ENCODE measurements around the gene P2RX3. TPM values are rescaled to one million over a fixed set of nuclear protein-coding genes. Genes with fewer than 3 reads are reported as not detected.
"Not testable (repeated sequence)": the region's sequence is repeated elsewhere in the genome, so short reads cannot be mapped to it uniquely, and the experiment has no call there.

The P2RX3 gene
- not detected for total RNA-seq
- not detected for polyA plus RNA-seq
- long read RNA-seq, donor 1 = 0 reads
- long read RNA-seq, donor 2 = 0 reads

DNA sequence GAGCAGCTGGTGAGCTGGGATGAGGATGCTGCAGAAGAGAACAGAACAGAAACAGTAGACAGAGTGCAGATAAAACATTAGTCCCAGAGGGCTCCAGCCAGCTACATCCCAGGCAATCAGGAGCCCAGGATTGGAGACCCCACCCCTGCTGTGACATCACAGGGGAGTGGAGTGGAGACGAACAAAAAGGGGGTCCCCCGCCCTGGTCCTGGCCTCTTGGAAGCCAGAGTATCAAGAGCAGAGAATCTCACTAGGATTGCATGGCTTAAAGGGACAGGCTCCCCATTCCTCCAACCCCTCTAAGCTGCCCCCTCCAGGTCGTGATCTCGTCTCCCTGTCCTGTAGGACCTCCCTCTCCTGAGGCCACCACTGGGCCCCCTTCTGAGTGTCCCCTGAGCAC is at the start of gene P2RX3:
TSS of gene P2RX3 (plus strand) at position 211 of the 400 bp plus-strand sequence. CDS start 199 bp downstream, outside the sequence.
- no peaks in the 10 kb centered on the region for H3K9me3 ChIP-seq
- TF ChIP-seq, protein P1, sequence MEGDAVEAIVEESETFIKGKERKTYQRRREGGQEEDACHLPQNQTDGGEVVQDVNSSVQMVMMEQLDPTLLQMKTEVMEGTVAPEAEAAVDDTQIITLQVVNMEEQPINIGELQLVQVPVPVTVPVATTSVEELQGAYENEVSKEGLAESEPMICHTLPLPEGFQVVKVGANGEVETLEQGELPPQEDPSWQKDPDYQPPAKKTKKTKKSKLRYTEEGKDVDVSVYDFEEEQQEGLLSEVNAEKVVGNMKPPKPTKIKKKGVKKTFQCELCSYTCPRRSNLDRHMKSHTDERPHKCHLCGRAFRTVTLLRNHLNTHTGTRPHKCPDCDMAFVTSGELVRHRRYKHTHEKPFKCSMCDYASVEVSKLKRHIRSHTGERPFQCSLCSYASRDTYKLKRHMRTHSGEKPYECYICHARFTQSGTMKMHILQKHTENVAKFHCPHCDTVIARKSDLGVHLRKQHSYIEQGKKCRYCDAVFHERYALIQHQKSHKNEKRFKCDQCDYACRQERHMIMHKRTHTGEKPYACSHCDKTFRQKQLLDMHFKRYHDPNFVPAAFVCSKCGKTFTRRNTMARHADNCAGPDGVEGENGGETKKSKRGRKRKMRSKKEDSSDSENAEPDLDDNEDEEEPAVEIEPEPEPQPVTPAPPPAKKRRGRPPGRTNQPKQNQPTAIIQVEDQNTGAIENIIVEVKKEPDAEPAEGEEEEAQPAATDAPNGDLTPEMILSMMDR (IDR thresholded peaks at IDR 0.05 in 8 of 11, conservative IDR thresholded peaks at IDR 0.05 in 3 of 11) = no peak
- TF ChIP-seq POLR2AphosphoS5 (IDR thresholded peaks at IDR 0.05) (no peak), POLR2A (IDR thresholded peaks at IDR 0.05) (no peak)

DNA sequence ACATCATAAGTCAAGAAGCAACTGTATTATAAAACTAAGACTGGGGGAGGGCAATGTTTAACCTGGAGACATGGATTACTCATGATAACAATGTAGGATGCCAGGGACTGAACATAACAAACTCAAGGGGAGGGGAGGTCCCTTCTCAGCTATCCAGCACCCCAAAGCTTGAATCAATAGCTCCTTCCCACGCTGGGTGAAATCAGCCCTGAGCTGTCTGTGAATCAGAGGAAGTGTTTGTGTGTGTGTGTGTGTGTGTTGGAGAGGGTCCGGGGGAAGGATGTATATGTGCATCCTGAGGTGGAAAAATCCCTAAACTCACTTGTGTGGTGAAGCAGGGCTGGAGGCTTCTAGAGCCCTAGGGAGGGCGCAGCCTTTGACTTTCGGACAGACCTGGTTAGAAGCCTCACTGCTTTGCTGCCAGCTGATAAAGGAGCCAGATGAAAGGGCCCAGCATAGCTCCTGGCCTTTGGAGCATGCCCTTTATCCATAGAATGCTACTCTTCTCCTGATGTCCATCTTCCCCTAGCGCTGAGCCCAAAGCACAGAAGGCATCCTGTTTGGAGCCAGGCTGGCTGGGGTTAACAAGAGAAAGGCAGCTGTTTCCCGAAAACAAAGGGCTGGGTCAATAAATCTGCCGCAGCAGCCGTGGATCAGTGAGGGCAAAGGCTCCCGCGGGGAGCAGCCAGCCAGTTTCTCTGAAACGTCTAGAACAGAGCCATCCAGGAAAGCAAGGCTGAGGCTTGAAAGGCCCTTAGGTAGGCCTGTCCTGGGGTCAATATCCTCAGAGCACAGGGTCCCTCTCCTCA is 49.2 kb upstream of the P2RX3 start:
- TF ChIP-seq, protein P1 (IDR thresholded peaks at IDR 0.05 in 8 of 11, conservative IDR thresholded peaks at IDR 0.05 in 3 of 11) = no peak
- no peak for TF ChIP-seq POLR2AphosphoS5 (IDR thresholded peaks at IDR 0.05)
- TF ChIP-seq POLR2A (IDR thresholded peaks at IDR 0.05) = no peak
- intact Hi-C loops (cut with DNase I; ENCODE audit: low total_unique reads) = no loop called here
- no peak overlapping the region for H3K27ac ChIP-seq
- peaks cover 0 to 5% (median 0%) of the 10 kb centered on the region in 7 donors for H3K27me3 ChIP-seq (replicated peaks in 1 of 7)
- no peak overlapping the region for H3K4me3 ChIP-seq
- no peaks in the 10 kb centered on the region for H3K36me3 ChIP-seq
- 16 to 28% (median 20%) methylated on average over 11 of the region's 11 CpGs for WGBS, 5 donors
- H3K4me1 ChIP-seq = peaks cover 0 to 10% (median 2%) of the 10 kb centered on the region in 6 donors
- DNase-seq = no peak
- H3K9me3 ChIP-seq = no peaks in the 10 kb centered on the region

More for the DNA sequence above, at the start of gene P2RX3:
- intact Hi-C loops (cut with DNase I; ENCODE audit: low total_unique reads) = no loop called here
- 49 to 70% (median 63%) methylated on average over 3 to 4 of the region's 4 CpGs for WGBS, 5 donors
- no peak within 1 kb of the TSS for H3K4me3 ChIP-seq
- no peaks in the 10 kb centered on the region for H3K27me3 ChIP-seq (replicated peaks in 1 of 7)
- peaks cover 0 to 33% (median 22%) of the 10 kb centered on the region in 6 donors for H3K4me1 ChIP-seq
- DNase-seq = peak; percentile 71
- no peak within 1 kb of the TSS for H3K27ac ChIP-seq
- H3K36me3 ChIP-seq = peaks cover 0 to 14% (median 3%) of the 10 kb centered on the region in 6 donors

DNA sequence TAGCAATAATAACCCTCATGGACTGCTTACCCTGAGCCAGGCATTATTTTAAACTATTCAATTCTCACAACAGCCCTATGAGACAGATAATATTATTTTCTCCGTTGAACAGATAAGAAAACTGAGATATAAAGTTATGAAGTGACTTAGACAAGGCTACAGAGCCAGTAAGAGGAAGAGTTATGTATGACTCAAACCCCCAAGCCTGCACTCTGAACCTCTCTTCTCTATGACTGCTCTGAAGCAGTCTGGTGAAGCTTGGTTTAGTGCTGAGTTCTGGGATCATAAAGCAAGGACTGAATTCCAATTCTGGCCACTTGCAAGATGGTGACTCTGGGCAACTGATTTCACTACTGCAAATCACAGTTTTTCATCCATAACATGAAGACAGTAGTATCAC is 47.9 kb upstream of the P2RX3 start:
- WGBS, 5 donors = 63 to 86% (median 83%) methylated on average over 1 of the region's 1 CpG
- peaks cover 0 to 10% (median 2%) of the 10 kb centered on the region in 6 donors for H3K4me1 ChIP-seq

DNA sequence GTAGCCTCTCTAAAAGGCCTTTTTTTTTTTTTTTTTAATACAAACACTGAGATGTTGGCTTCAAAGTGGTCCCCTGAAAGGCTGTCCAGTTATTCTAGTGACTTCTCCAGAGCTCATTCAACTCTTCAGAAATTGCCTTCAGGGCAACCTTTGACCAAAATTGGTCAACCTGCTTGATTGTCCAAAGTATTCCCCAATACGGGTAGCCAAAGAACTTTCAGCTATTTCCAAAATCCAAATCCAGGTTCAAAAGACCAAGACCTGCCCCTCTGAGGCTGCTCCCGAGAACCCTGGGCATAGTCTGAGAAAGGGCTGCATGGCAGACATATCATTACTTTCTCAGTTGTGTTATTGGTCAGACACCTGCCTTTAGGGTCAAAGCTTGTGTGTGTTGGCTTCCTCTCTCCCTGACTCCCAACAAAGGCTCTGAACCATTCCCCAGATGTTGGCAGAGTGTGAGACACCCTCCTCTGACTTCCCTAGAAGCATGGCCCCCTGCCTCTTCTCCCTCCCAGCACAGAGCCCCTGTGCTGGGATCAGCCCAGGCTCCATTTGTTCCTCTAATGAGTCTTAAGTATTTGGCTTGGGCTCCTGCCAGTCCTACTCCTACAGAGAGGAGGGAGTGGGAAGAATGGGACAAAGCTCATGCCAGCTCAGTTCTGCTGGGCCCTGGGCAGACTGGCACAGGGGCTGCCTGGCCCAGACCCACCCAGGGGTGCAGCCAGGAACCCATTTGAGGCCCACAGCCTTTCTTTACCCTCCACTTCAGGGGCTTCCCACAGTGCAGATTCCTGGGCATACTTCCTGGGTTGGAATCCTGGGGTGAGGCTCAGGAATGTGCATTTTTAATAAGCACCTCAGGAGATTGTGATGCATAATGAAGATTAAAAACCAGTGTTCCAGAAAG is 43.7 kb upstream of the P2RX3 start:
- DNase-seq = no peak
- peaks cover 2 to 35% (median 24%) of the 10 kb centered on the region in 8 donors for H3K9me3 ChIP-seq
- WGBS, 5 donors = 73 to 90% (median 83%) methylated on average over 2 of the region's 2 CpGs
- H3K4me1 ChIP-seq = peaks cover 0 to 2% (median 0%) of the 10 kb centered on the region in 6 donors
- H3K27me3 ChIP-seq (replicated peaks in 1 of 7) = no peaks in the 10 kb centered on the region
- peaks cover 5 to 23% (median 11%) of the 10 kb centered on the region in 6 donors for H3K36me3 ChIP-seq
- H3K27ac ChIP-seq = no peak overlapping the region
- TF ChIP-seq POLR2A (IDR thresholded peaks at IDR 0.05) (no peak), POLR2AphosphoS5 (IDR thresholded peaks at IDR 0.05) (peak in 1 of 3 donors; percentile 40)
- H3K4me3 ChIP-seq = no peak overlapping the region
- intact Hi-C loops (cut with DNase I; ENCODE audit: low total_unique reads) = no loop called here

More for the DNA sequence above, 47.9 kb upstream of the P2RX3 start:
- DNase-seq = no peak
- no peak overlapping the region for H3K27ac ChIP-seq
- intact Hi-C loops (cut with DNase I; ENCODE audit: low total_unique reads) = no loop called here
- peaks cover 0 to 5% (median 0%) of the 10 kb centered on the region in 7 donors for H3K27me3 ChIP-seq (replicated peaks in 1 of 7)
- H3K9me3 ChIP-seq = no peaks in the 10 kb centered on the region
- no peaks in the 10 kb centered on the region for H3K36me3 ChIP-seq
- H3K4me3 ChIP-seq = no peak overlapping the region
- TF ChIP-seq POLR2A (IDR thresholded peaks at IDR 0.05) (no peak), POLR2AphosphoS5 (IDR thresholded peaks at IDR 0.05) (no peak)

DNA sequence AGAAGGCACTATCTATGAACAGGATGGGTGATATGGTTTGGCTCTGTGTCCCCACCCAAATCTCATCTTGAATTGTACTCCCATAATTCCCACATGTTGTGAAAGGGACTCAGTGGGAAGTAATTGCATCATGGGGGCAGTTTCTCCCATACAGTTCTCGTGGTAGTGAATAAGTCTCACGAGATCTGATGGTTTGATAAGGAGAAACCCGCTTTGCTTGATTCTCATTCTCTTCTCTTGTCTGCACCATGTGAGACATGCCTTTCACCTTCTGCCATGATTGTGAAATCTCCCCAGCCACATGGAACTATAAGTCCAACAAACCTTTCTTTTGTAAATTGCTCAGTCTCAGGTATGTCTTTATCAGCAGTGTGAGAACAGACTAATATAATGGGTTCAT is 41.9 kb upstream of the P2RX3 start:
- H3K4me3 ChIP-seq; H3K27me3 ChIP-seq (replicated peaks in 1 of 7); intact Hi-C loops (cut with DNase I; ENCODE audit: low total_unique reads); DNase-seq; H3K4me1 ChIP-seq; H3K27ac ChIP-seq: not testable (repeated sequence)
- peaks cover 6 to 40% (median 28%) of the 10 kb centered on the region in 6 donors for H3K36me3 ChIP-seq
- WGBS, 5 donors = 83 to 96% (median 91%) methylated on average over 3 of the region's 3 CpGs
- H3K9me3 ChIP-seq = peaks cover 2 to 45% (median 32%) of the 10 kb centered on the region in 8 donors

All from spleen (tissue), 13 donors.